Measurements from ENCODE around the gene RAET1L.
"Not testable (repeated sequence)": the region's sequence is repeated elsewhere in the genome, so short reads cannot be mapped to it uniquely, and the experiment has no call there.

The RAET1L gene, protein sequence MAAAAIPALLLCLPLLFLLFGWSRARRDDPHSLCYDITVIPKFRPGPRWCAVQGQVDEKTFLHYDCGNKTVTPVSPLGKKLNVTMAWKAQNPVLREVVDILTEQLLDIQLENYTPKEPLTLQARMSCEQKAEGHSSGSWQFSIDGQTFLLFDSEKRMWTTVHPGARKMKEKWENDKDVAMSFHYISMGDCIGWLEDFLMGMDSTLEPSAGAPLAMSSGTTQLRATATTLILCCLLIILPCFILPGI

DNA sequence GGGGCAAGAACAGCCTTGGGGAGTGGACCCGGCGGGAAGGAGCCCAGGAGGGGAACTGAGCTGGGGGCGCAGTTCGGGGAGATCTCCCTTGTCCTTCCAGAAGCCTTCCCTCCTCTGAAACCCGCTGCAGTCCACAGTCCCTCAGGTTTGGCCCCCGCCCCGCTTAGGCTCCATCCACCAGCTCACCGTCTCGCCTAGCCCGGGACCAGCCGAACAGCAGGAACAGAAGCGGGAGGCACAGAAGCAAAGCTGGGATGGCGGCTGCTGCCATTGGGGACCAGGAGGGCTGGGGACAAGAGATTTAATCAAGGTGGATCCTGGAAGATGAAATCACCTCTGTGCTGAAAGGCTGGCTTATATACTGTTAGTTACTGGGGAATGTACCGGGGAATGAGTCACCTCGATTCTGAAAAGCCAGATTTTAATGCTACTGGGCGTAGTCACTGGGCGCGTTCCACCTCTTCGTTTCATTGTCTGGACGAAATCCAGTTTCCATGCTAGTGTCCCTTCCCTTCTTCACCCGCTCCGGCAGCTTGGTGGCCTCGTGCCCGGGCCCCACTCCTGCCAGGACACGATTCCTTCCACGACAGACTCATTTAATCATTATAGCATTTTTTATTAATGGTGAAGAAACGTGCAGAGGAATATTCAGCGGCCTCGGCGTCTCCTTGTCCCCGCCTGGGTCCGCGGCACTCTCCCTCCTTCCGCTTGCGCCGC lies at the start of gene RAET1L:
Gene RAET1L (minus strand): TSS at position 332 of the 717 bp plus-strand sequence. CDS start 61 bp downstream, at position 271.
- DNase-seq (ENCODE audit: low spot score) = no peak

DNA sequence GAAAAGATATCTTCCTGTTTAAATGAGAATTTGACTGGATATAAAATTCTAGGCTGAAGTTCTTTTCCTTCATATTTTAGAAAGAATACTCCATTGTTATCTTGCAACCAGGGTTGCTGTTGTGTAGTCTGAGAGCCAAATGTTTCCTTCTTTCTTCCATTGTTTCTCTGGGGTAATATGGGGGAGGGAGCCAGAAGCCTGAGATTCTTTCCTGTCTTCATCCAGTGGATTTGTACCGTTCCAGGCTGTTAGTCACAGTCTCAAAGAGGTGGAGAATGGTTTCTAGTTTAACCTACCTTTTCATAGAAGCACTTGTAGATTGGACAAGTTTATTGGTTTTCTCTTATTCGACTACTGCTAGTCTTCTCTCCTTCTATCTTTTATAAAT lies 49.7 kb upstream of the RAET1L start:
- no peak for DNase-seq (ENCODE audit: low spot score)

DNA sequence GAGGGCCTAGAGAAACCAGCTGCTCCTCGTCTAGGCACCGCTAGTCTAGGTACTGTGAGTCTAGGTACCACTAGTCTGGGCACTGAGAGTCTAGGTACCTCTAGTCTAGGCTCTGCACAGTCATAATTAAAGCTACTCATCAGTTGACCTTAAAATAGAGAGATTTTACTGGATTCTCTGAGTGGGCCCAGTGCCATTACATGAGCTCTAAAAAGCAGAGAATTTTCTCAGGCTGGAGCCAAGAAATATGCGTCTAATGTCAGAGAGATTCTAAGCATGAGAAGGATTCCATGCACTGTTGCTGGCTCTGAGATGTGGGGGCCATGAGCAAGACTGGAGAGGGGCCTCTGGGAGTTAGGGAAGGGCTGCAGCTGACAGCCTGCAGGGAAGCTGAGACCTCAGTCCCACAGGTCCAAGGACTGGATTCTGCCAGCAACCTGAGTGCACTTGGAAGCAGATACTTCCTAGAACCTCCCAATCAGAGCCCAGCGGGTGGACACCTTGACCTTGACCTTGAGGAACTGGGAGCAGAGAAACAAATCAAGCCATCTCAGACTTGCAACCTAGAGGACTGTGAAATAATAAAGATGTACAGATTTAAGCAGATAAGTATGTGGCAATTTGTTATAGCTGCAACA lies 49.2 kb upstream of the RAET1L start:
- DNase-seq (ENCODE audit: low spot score) = not testable (repeated sequence)

DNA sequence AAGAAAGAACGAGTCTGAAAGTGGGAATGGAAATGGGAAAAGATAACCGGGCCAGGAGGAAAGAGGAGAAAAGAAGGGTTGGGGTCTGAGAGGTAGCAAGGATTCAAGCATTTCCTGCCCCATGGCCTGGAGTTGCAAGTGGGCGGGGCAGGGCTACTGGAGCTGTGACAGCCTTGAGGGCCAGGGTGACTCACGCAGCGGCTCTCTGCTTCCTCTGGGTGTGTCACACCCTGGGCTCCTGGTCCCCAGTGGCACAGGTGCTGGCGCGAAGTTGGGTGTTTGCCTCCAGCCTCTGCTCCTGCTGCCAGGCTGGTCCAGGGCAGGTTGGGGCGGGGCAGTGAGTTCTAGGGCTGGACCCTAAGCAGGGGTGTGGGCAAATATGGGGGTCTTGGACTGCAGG lies 46.9 kb upstream of the RAET1L start:
- no peak for DNase-seq (ENCODE audit: low spot score)

DNA sequence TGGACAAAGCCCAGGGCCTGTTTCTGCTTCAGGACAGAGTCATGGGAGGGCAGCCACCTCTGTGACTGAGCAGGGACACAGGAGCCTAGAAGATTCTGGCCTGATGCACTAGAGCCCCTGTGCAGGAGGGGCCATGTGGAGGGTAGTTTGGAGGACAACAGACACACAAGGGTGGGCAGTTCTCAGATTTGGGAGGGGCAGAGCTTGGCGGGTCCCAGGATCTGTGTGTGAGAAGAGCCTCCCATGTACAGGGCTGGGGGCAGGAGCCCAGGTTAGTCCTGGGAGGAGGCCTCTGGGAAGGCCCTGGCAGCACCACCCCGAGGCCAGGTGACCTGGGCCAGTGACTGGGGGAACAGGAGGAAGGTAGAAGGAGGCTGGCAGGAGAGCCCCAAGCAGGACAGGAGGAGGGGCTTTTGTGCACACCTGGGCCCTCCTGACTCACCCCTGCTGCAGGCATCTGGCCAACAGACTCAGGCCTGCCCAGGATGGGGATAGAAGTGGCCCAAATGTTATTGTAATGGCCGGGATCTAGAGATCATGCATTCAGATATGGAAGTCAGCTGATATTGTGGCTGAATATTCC lies 45.0 kb upstream of the RAET1L start:
- DNase-seq (ENCODE audit: low spot score) = no peak

DNA sequence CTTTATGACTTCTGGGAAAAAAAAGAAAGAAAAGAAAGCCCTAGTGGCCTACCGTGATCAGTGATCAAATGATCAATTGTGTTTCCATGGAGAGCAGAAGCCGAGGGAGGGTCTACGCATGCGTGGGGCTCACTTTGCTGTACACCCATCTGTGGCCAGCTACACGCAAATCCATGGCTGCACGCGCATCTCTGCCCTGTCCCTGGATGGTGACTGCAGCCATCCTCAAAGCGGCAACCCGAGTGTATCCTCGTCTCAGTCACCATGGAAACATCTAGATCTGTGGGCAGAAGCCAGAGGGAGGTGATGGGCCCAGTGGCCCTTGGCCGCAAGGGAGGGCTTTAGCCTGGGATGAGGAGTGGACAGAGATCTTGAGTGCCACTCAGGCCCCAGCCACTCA lies 44.4 kb upstream of the RAET1L start:
- no peak for DNase-seq (ENCODE audit: low spot score)

DNA sequence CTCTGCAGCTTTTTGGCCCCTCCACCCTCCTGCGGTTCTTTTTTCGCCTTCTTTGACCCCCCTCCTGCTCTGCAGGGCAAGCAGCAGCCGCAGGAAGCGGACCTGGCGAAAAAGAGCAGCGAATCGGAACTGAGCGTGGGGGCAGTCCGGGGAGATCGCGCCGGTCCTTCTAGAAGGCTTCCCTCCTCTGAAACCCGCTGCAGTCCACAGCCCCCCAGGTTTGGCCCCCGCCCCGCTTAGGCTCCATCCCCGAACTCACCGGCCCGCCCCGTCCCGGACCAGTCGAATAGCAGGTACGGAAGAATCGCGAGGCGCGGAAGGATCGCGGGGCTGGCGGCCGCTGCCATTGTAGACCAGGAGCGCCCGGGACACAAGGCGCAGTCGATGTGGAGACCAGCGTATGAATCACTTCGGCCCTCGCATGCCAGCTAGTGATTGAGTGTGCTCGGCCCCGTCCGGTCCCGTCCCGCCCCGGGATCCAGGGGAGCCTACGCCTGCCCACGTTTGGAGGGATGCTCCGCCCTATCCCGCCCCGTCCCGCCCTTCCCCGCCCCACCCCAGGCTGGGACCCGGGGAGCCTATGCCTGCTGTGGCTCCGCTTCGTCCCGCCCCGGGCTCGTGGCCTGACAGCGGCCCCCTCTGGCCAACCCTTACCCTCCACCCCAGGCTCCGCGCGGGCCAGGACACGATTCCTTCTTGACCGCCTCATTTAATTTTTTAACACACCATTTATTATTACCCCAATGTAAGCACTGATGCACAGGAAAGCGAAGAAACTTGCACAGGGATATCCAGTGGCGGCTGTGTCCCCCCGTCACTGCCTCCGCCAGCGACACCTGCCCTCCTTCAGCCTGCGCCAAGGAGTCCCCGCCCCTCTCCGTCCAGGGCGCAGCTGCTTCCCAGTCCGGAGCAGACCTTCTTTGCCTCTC lies 43.7 kb upstream of the RAET1L start, which contains the start of gene ULBP3:
Gene ULBP3 (minus strand): TSS at position 402 of the 929 bp plus-strand sequence. CDS start 55 bp downstream, at position 347.
- peak; percentile 89 for DNase-seq (ENCODE audit: low spot score)

DNA sequence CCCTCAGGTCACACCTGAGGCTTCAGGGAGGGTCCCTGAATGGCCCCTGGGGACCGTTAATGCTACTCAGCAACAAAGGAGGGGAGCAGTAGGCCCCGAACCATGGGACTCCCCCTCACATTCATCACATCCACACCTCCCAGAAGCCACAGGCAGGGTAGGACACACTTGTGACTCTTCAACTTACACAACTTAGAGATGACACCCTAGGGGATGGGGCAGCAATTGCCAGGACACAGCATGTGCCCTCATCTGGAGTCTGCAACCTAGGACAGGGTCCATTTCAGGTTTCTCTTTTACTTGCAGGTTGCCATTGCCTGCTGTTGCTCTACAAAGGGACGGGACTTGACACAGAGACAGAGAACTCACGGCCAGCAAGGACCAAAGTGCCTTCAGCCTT lies 42.8 kb upstream of the RAET1L start:
- no peak for DNase-seq (ENCODE audit: low spot score)

DNA sequence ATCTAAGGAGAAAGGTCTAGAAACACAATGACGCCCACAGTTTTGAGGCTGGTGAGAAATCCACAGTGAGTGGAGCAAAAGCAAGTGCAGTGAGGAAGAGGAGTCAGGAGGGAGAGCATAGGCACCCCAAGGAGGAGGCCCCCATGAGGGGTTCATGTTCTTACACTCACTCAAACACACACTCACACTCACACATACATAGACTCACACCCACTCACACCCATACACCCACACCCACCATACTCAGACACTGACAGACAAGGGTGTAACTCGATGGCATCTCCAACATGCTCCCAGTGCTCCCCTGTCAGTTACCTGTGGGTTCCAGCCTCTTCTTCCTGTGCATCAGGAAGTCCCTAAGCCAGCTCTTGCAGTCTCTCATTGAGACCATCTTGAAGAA lies 39.8 kb upstream of the RAET1L start:
- no peak for DNase-seq (ENCODE audit: low spot score)

DNA sequence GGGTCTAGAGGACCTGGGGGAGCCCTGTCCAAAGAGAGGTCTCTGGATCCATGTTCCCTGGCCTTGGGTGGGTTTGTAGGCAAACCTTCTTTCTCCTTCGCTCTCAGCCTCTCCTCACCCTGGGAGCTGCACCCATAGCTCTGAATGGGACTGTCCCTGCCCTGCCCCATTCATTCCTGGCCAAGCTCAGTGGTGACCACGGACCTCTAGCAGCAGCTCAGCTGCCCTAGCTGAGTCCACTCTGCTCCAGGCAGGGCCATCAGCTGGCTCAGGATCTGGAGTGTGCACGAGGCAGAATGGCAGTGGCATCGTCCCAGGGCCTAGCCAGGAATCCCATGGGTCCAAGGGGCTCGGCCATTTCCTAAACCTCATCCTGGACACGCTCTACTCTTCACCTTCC lies 38.3 kb upstream of the RAET1L start:
- no peak for DNase-seq (ENCODE audit: low spot score)

DNA sequence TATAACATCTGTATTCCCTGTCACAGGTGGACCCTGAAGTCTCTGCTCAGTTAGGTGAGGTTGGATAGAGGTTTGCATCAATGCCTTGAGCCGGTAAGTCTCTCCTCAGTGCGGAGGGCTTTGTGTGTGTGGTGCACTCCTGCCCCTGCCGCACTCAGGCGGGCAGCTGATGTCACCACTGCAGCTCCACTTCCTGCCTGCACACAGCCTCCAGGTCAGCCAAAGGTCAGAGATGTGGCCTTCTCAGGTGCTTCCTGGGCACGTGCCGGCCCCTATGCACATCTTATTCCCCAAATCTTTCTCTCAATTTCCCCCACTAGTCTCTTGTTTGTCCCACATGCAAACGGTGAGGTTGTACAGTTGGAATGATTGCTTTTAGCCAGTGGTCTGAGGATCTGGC lies 34.6 kb upstream of the RAET1L start:
- not testable (repeated sequence) for DNase-seq (ENCODE audit: low spot score)

DNA sequence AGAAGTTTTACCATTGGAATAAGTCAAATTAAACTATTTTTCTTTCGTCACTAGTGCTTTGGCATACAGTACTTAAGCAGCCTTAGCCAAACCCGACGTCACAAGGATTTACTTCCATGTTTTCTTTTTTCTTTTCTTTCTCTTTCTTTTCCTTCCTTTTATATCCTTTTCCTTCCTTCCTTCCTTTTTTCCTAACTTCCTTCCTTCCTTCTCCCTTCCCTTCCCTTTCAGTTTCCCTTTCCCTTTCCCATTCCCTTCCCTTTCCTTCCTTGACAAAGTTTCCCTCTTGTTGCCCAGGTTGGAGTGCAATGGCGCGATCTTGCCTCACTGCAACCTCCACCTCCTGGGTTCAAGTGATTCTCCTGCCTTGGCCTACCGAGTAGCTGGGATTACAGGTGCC lies 33.7 kb upstream of the RAET1L start:
- DNase-seq (ENCODE audit: low spot score) = no peak

DNA sequence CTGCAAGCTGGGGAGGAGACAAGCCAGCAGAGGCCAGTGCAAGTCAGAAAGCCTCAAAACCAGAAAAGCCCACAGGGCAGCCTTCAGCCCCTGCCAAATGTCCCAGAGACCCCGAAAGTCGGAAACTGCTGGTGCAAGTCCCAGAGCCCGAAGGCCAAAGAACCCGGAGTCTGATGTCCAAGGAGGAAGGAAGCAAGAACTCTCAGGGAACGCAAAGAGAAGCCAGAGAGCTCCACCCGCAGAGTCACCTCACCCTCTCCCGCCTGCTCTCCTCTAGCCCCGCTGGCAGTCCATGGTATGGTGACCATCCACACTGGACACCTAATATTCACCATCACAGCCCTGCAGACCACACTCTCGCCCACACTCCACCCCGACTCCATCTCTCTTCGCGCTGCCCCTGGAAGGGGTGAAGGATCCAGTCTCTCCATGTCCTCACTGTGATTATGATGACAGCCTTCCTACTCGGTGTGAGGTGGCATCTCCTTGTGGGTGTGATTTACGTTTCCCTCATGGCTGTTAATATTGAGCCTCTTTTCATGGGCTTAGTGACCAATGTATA lies 33.0 kb upstream of the RAET1L start:
- DNase-seq (ENCODE audit: low spot score) = no peak

DNA sequence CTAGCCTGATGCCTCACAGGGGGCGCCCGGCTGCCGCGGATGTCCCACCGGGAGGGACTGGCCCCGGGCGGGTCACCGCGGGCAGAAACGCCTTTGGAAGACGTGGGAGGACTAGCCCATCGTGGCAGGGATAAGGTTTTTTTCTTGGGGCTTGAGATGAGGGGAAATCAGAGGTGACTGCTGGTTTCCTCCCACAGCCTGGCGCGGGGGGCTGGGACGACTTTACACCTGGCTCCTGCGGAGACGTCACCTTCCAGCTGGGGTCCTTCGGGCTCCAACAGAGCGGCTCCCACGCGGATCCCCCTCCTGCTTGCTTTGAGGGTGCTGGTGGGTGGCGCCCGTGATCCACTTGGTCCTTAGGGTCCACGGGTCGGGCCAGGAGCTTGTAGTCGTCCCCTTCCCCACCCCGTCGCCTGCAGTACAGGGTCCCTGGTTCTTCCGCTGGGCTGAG lies 32.2 kb upstream of the RAET1L start:
- DNase-seq (ENCODE audit: low spot score) = no peak

DNA sequence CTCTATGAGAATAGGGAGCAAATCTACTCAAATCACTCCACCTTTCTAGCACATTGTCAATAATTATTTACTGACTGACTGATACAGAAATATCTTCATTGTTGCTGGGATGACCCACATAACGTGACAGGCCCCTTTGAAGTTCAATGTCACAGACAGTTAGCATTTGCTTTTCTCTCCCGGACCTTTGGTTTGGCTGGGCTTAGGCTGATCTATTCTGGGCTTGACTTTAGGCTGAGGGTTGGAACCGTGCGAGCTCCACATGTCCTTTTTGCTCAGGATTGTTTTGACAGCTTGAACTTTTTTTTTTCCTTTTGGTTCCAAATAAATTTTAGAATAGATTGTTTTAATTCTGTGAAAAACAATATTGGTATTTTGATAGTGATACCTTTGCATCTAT lies 31.6 kb upstream of the RAET1L start:
- DNase-seq (ENCODE audit: low spot score) = no peak

DNA sequence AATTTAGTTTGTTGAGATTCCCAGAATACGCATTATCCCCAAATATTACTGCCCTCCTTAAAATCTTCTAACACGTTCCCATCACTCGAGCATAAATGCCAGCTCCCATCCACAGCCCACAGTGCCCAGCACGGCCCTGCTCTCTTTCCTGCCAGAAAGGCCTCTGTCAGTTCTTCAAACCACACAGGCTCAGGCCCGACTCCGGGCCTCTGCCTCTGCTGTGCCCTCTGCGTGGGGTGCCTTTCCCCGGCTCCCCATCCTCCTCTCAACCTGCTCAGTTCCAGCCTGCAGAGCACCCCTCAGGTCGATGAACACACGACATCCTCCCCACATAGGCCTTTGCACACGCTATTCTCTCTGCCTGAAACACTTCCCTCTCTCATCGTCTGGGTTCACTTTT lies 30.8 kb upstream of the RAET1L start:
- no peak for DNase-seq (ENCODE audit: low spot score)

DNA sequence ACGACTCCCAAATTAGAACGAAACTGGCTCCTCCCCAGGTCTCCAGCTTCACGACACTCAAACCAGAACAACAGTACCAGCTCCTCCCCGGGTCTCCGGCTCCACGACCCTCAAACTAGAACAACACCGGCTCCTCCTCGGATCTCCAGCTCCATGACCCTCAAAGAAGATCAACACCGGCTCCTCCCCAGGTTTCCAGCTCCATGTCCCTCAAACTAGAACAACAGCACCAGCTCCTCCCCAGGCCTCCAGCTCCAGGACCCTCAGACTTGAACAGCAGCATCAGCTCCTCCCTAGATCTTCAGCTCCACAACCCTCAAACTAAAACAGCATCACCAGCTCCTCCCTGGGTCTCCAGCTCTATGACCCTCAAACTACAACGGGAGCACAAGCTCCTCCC lies 29.8 kb upstream of the RAET1L start:
- DNase-seq (ENCODE audit: low spot score) = no peak

DNA sequence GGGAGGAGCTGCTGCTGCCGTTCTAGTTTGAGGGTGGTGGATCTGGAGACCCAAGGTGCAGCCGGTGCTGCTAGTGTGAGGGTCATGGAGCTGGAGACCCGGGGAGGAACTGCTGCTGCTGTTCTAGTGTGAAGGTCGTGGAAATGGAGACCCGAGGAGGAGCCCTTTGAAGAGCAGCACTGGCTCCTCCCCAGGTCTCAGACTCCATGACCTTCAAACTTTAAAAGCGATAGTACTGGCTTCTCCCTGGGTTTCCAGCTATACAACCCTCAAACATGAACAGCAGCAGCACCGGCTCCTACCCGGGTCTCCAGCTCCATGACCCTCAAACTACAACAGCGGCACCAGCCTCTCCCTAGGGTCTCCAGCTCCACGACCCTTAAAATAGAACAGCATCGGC lies 28.1 kb upstream of the RAET1L start:
- no peak for DNase-seq (ENCODE audit: low spot score)

DNA sequence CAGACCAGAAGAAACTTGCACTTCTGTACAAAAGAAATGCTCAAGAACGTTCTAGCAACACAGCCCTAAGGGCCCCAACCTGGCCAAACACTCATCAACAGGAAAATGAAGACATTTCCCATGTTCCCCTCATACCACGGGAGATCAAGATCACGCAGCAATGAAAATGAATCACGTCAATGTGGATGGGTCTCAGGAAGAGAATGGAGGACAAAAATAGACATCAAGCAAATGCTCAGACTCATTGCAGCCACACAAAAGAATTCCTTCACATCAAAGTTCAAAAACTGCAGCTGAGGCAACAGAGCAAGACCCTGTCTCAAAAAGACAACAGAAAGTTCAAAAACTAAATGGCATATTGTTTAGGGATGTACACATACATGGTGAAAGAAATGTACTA lies 25.5 kb upstream of the RAET1L start:
- no peak for DNase-seq (ENCODE audit: low spot score)

DNA sequence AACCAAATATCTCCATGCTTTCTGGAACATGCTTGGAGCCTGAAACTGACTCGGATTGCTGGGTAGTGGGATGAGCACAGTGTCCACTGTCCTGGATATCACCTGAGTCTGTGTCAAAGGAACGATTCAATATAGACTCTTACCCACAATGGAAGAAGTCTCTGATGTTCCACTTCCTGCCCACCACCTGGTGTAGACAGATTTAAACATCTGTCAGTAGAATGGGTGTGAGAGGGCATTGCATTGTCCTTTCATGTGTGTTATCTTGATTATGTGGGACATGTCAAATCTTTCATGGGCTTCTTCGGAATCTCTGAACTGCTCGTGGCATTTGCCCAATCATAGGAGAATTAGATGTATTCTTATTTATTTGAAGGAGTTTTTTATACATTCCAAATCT lies 22.8 kb upstream of the RAET1L start:
- DNase-seq (ENCODE audit: low spot score) = no peak

DNA sequence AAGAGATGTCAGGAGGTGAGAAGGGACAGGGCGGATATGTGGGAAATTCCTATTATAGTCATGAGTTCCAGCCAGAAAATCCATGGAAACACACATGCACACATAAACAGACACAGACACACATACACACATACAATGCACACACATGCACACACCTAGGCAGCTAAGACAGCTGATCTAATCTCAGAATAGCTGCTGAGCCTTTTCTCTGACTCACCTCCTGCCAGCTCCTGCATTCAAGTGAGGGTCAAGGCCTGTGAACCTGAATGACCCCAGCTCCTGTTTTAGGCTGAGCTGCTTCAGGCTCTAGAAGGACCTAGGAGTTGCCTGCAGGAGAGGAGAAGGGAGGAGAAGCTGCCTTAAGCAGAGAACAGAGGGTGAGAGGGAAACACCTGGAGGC lies 21.6 kb upstream of the RAET1L start:
- no peak for DNase-seq (ENCODE audit: low spot score)
